K562 (cell line): ENCODE results near the gene PLPP4.

Experiments used
- ATF7 ChIP-seq: fragments of 450-650 bp; IDR thresholded peaks from 2 replicates; pipeline ENCODE4 v1.7.1; 2014; ENCODE audit warnings: mild to moderate bottlenecking, moderate library complexity
- CTCF ChIP-seq, 3 experiments: IDR thresholded peaks in 2 of 3; conservative IDR thresholded peaks in 1 of 3; 2 replicates each; pipeline ENCODE4 v1.5.1; 2011 to 2012; ENCODE audit warnings: low read length in 3 of 3, mild to moderate bottlenecking in 3 of 3, control low read depth in 2 of 3, improper control_type of control experiment in 1 of 3, inconsistent platforms in 1 of 3, low read depth in 1 of 3, mixed read lengths in 1 of 3, moderate library complexity in 1 of 3; ENCODE audit not compliant: insufficient read depth in 2 of 3
- YY1 ChIP-seq, 3 experiments: IDR thresholded peaks; 2 replicates each; pipeline ENCODE4 v1.6.1; 2011; ENCODE audit warnings: low read length in 2 of 3, mild to moderate bottlenecking in 2 of 3, moderate library complexity in 2 of 3, borderline replicate concordance in 1 of 3, control low read depth in 1 of 3, low read depth in 1 of 3; ENCODE audit not compliant: insufficient read depth in 3 of 3, insufficient replicate concordance in 2 of 3, control insufficient read depth in 1 of 3, insufficient read length in 1 of 3; ENCODE audit errors: extremely low read depth in 1 of 3
- ZNF197 ChIP-seq: fragments of 200-800 bp; sonication (Bioruptor generic); IDR thresholded peaks from 2 replicates; pipeline ENCODE4 v1.6.1; 2016; ENCODE audit warnings: low read depth, missing genetic modification characterization, missing compliant biosample characterization
- ZNF431 ChIP-seq: sonication (generic); formaldehyde crosslinking; IDR thresholded peaks from 2 replicates; pipeline ENCODE4 v1.8.0; 2022; ENCODE audit warnings: mild to moderate bottlenecking, missing genetic modification reagents
- TF ChIP-seq, protein P1 (sequence below): sonication (generic); formaldehyde crosslinking; IDR thresholded peaks from 2 replicates; pipeline ENCODE4 v1.9.0; 2022; ENCODE audit warnings: mild to moderate bottlenecking, missing genetic modification reagents

GRCh38 chr10:120578134-120578533, 121.1 kb downstream of the PLPP4 start:
- no peak for TF ChIP-seq ZNF197
- no peak for TF ChIP-seq YY1 (IDR thresholded peaks at IDR 0.05; ENCODE audit: borderline replicate concordance in 1 of 3, control insufficient read depth in 1 of 3, extremely low read depth in 1 of 3, insufficient read depth in 3 of 3, insufficient read length in 1 of 3, insufficient replicate concordance in 2 of 3, low read depth in 1 of 3, low read length in 2 of 3)
- no peak for TF ChIP-seq CTCF (IDR thresholded peaks at IDR 0.05 in 2 of 3, conservative IDR thresholded peaks at IDR 0.05 in 1 of 3; ENCODE audit: insufficient read depth in 2 of 3, low read depth in 1 of 3, low read length in 3 of 3)
- TF ChIP-seq ATF7: no peak
- no peak for TF ChIP-seq ZNF431
- TF ChIP-seq, protein P1, sequence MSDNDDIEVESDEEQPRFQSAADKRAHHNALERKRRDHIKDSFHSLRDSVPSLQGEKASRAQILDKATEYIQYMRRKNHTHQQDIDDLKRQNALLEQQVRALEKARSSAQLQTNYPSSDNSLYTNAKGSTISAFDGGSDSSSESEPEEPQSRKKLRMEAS (CRISPR knock-in tag): no peak
